Frontal cortex (tissue), 4 donors: ENCODE data around the gene BBX. TPM values are rescaled to one million over a fixed set of nuclear protein-coding genes. Genes with fewer than 3 reads are reported as not detected.
A peak's percentile ranks its signal among the peaks of the same experiment; 100 is the strongest.

ENCODE experiments used
- DNase-seq, 2 donors: peaks; one replicate each; pipeline ENCODE4 v3.0.0; 2012; ENCODE audit warnings: low spot score in 2 of 2
- FAIRE-seq: peaks from 2 replicates; lab custom pipeline; 2012; peaks lifted over from hg19 to GRCh38; lab: Jason Lieb, UNC
- total RNA-seq: library from RNA; depleted of rRNA; stranded (reverse); fragments of >200 nt; gene quantifications from one replicate; pipeline ENCODE4 v1.2.3, GENCODE V29; 2014
- donor health status: control.
- donor health status: control.
- donor health status: control.

Gene BBX
- total RNA-seq, 1 donor from 2014 or later = 19.6 TPM

- FAIRE-seq = no peak
- DNase-seq = no peak
Observed at GRCh38 chr3:107641572-107642307, 119.0 kb downstream of the BBX start.

GRCh38 chr3:107643038-107643883 is 120.5 kb downstream of the BBX start:
- DNase-seq (no peak), FAIRE-seq (no peak)

GRCh38 chr3:107644631-107645030 is 121.9 kb downstream of the BBX start:
- DNase-seq (no peak), FAIRE-seq (no peak)

- DNase-seq (no peak), FAIRE-seq (no peak)
Observed at GRCh38 chr3:107650788-107651187, 128.0 kb downstream of the BBX start.

GRCh38 chr3:107651782-107652181 is 129.0 kb downstream of the BBX start:
- DNase-seq = no peak
- no peak for FAIRE-seq

GRCh38 chr3:107654218-107654617 is 131.5 kb downstream of the BBX start:
- FAIRE-seq = no peak
- DNase-seq = no peak

- no peak for FAIRE-seq
Observed at GRCh38 chr3:107657971-107658370, 135.2 kb downstream of the BBX start.

GRCh38 chr3:107660306-107660976 is 137.7 kb downstream of the BBX start:
- no peak for DNase-seq
- peak; percentile 96 for FAIRE-seq

More at GRCh38 chr3:107657971-107658370, 135.2 kb downstream of the BBX start:
- no peak for DNase-seq

GRCh38 chr3:107661447-107662123 is 138.8 kb downstream of the BBX start:
- DNase-seq (no peak), FAIRE-seq (no peak)

GRCh38 chr3:107662124-107662507 is 139.4 kb downstream of the BBX start:
- no peak for FAIRE-seq
- no peak for DNase-seq

GRCh38 chr3:107662586-107662985 is 139.8 kb downstream of the BBX start:
- DNase-seq (no peak), FAIRE-seq (no peak)

- no peak for FAIRE-seq
- DNase-seq = no peak
Observed at GRCh38 chr3:107663266-107663665, 140.5 kb downstream of the BBX start.

- FAIRE-seq (peak; percentile 40), DNase-seq (no peak)
Observed at GRCh38 chr3:107664614-107665013, 141.9 kb downstream of the BBX start.

GRCh38 chr3:107665351-107665750 is 142.6 kb downstream of the BBX start:
- DNase-seq (no peak), FAIRE-seq (no peak)

- FAIRE-seq = no peak
- DNase-seq = no peak
Observed at GRCh38 chr3:107666853-107667252, 144.1 kb downstream of the BBX start.

GRCh38 chr3:107668416-107668815 is 145.7 kb downstream of the BBX start:
- FAIRE-seq (no peak), DNase-seq (no peak)

- no peak for DNase-seq
- no peak for FAIRE-seq
Observed at GRCh38 chr3:107668963-107669362, 146.2 kb downstream of the BBX start.

GRCh38 chr3:107669669-107670068 is 146.9 kb downstream of the BBX start:
- no peak for DNase-seq
- FAIRE-seq = no peak

- FAIRE-seq = no peak
- DNase-seq = no peak
Observed at GRCh38 chr3:107670986-107671385, 148.2 kb downstream of the BBX start.

GRCh38 chr3:107674371-107674770 is 151.6 kb downstream of the BBX start:
- no peak for FAIRE-seq
- no peak for DNase-seq
